ENCODE measurements around the gene HMG20A.

Gene HMG20A

DNA sequence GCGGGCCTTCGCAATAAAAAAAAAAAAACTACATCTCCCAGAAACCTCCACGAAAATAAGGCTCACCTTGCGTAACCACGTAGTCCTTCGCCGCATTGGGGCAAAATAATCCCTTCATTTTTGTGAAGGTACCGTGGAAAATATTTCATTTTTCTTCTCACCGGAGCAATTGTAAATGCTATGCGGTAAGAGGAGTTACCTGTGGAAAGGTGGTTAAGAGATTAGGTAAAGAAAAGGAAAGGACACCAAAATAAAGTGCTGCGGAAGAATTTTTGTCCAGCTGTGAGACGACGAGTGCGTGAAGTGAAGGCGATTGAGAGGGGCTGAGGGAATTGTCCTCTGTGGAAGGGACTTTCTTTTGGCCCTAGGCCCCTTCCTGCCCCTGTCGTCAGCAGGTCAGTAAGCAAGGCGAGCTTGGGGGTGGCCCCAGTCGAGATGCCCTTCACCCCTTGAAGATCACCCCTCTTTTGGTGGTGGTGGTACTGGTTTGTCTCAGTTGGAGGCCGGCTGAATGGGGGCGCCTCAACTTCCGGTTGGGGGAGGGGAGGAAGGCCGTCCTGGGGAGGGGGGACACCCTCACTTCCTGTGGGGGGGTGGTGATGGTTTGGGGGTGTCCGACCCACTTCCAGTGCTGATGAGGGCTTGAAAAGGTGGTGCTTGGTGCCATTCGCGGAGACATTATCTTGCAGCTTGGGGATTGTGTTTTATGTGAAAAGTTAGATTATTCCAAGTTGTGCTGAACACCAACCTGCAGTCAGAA lies at the start of gene HMG20A:
Gene HMG20A, plus strand, starts transcription at position 279 of the 760 bp plus-strand sequence. CDS start 37,520 bp downstream, outside the sequence.
- no peak for TF ChIP-seq GATA3 (IDR thresholded peaks at IDR 0.05; ENCODE audit: low read depth, low read length)
- TF ChIP-seq GATA2 (IDR thresholded peaks at IDR 0.05; ENCODE audit: low read depth, low read length), result no peak

DNA sequence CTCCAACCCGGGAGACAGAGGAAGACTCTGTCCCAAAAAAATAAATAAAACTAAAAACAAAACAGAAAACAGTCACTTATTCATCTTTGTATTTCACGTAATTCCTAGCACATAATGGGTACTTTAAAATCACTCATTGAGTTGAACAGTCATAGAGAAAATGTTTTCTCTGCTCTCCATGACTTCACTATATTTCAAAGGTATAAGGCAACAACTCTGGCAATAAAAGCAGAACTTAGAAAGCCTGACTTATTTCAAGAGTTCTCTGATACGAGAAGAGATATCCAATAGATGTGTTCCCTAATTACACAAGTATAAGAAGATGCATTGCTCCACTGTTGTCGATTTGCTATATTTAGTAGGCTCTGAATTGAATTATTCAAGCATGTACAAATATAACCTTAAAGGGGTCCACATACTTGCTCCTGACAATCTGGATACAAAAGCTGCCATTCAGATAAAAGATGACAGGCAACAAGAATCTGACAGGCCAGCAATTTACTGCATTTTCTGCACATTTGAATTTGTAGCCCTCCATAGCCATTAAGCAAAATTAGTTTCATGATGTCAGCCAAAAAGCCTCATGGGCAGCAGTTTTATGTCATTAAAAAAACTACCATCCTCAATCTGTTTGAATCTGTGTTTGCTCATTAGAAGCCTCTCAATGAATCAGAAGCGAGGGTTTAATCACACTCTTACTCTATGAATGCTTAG lies 48.7 kb upstream of the HMG20A start:
- TF ChIP-seq GATA2 (IDR thresholded peaks at IDR 0.05; ENCODE audit: low read depth, low read length) (no peak), GATA3 (IDR thresholded peaks at IDR 0.05; ENCODE audit: low read depth, low read length) (no peak)

DNA sequence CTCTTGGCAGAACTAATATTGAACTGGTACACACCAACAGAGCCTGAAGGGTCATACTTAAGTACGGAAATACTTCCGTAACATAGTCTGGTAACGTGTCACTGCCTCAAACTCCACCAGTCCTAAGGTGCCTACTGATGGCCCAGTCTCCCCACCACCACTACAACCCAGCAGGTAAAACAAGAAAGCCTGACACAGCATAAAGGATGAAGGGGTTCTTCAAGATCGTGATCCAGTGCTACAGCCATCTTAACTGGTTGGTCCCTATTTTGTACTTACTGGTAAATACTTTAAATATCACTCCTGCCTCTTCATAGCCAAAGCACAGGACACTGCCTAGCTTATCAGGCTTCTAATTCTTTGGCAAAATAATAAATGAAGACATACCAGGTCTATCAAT lies 47.2 kb upstream of the HMG20A start:
- TF ChIP-seq GATA3 (IDR thresholded peaks at IDR 0.05; ENCODE audit: low read depth, low read length), result no peak
- no peak for TF ChIP-seq GATA2 (IDR thresholded peaks at IDR 0.05; ENCODE audit: low read depth, low read length)

DNA sequence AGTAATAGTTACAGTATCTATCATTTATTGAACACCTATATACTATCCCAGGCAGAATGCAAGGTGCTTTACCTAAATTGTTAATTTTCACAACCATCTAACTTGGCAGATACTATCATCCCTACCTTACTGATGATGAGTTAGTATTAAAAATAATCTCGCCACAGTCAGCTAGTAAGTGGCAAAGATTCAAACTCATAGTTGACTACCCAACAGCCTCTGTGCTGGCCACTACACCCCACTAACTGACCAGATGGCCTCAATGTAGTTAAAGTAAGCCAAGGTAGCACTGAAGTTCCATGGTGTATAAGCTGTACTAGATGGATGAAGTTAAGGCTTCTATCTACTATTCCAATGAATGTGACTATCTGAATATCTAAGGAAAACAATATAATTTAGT lies 45.6 kb upstream of the HMG20A start:
- TF ChIP-seq GATA3 (IDR thresholded peaks at IDR 0.05; ENCODE audit: low read depth, low read length) (no peak), GATA2 (IDR thresholded peaks at IDR 0.05; ENCODE audit: low read depth, low read length) (no peak)

DNA sequence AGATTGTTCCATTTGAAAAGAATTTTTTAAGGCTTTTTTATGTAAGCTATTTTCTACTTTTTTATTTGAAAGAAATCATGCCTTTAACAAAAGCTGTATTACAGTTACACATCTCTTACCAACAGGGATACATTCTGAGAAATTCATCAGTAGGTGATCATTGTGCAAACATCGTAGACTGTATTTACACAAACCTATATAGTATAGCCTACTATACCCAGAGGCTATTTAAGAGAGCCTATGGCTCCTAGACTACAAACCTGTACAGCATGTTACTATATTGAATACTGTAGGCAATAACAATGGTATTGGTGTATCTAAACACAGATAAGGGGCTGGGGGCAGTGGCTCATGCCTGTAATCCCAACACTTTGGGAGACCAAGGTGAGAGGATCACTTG lies 43.9 kb upstream of the HMG20A start:
- TF ChIP-seq GATA3 (IDR thresholded peaks at IDR 0.05; ENCODE audit: low read depth, low read length) (no peak), GATA2 (IDR thresholded peaks at IDR 0.05; ENCODE audit: low read depth, low read length) (no peak)

DNA sequence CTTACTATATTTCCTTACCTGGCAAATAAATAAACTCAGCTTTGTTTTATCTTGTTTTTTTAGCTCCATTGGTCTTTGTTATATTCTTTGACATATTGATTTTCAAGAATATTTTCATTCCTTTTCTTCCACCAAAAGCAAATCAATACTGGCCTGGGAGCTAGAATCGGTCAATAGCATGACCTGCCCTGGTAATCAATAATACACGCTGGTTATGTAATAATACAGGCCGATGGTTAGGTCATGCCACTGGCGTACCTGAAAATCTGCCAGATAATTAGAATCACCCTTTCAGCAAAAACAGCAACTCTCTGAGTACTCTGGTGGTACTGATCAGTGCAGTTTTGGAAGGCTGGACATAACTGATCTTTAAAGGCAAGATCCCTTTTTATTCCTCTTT lies 40.7 kb upstream of the HMG20A start:
- TF ChIP-seq GATA3 (IDR thresholded peaks at IDR 0.05; ENCODE audit: low read depth, low read length) (no peak), GATA2 (IDR thresholded peaks at IDR 0.05; ENCODE audit: low read depth, low read length) (no peak)

DNA sequence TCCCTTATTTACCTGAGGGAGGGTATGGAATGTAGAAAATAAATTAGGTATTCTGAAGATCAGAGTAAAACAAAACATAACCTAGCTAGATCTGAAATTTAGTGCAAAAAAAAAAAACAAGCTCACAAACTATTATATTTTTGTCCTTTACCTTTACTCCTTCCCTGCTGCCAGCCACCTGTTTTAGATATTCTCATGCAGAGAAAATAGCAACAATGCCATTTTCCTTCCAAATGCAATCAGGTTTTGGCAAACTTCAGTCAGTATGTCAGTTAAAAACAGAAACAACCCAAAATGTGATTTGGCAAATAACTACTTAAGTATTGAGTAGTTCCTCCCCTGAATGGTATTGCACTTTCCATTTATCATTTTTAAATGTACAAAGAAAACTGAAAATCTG lies 36.6 kb upstream of the HMG20A start:
- no peak for TF ChIP-seq GATA3 (IDR thresholded peaks at IDR 0.05; ENCODE audit: low read depth, low read length)
- TF ChIP-seq GATA2 (IDR thresholded peaks at IDR 0.05; ENCODE audit: low read depth, low read length), result no peak

DNA sequence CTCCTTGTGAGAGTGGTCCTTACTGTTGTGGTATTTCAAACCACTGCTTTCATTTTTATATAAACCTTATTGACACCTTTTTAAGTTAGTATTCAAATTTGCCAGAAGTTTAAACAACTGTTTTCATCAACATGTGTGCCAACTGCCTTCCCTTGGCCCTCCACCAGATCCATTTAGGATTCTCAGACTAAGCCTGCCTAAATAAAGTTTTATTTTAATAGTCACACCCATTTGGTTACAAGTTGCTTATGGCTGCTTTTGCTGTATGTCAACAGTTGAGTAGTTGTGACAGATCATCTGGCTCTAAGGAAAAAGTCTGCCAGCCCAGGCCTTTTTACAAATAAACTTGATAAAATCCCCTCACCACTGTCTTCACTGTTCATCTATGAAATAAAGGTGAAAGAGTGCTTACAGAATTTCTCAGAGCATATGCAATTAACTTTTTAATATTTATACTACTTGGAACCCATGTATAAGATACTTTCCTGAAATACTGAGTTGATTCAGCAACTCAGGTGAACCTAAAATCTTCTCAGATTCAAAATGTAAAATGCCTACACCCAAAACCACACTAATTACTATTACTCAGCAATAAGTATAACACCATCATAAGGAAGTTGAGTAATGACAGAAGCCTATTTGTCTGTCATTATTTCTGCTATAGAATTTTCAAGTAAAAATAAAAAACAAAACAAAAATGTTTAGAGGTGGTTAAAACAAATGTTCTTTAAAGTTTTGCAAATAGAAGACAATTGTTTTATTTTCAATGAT lies 35.9 kb upstream of the HMG20A start:
- TF ChIP-seq GATA3 (IDR thresholded peaks at IDR 0.05; ENCODE audit: low read depth, low read length), result no peak
- TF ChIP-seq GATA2 (IDR thresholded peaks at IDR 0.05; ENCODE audit: low read depth, low read length), result no peak

DNA sequence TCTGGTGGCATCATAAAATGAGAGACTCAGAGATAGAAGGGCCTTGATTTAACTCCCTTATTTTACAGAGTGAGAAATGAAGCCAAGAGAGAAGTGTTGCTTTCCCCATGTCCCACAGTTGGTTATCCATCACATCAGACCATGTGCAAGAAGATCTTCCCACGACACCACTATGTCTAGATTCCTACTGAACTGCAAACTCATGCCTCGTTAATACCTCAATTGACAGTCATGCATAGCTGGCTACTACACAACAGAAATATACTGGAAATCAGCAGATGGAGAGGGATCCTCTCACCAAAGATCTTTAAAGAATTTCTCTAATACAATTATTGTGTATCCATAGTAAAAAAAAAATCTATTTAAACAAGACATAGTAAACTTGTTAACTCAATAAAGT lies 34.1 kb upstream of the HMG20A start:
- TF ChIP-seq GATA3 (IDR thresholded peaks at IDR 0.05; ENCODE audit: low read depth, low read length) (no peak), GATA2 (IDR thresholded peaks at IDR 0.05; ENCODE audit: low read depth, low read length) (no peak)

DNA sequence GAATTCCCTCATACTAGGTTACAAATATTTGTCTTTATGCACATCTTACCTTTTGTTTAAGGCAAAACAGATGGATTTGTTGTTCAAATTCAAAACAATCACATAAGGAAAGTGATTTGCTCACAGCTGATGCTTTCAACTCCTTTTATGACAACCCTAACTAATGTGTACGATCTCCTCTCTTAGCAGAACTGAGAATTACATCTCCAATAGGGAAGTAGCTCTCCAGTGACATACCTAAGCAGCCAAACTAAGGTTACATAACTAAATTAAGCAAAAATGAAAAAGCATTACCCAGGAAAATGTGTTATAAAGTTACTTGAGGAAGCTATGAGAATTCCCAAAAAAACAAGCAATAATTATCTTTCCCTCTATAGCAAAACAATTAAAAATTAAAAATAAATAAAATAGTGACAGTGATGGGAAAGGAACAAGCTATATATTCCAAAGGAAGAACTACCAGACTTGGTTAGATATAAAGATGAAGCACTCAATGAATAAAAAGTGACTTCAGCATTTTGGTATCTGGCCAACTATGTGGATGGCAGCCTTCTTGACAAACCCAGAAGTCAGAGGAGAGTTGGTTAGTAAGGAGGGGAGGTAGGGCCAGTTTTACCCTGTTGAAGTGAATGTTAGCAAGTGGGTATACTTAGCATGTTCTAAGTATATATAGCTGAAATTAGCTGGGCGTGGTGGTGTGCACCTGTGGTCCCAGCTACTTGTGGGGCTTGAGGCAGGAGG lies 33.2 kb upstream of the HMG20A start:
- no peak for TF ChIP-seq GATA3 (IDR thresholded peaks at IDR 0.05; ENCODE audit: low read depth, low read length)
- no peak for TF ChIP-seq GATA2 (IDR thresholded peaks at IDR 0.05; ENCODE audit: low read depth, low read length)

DNA sequence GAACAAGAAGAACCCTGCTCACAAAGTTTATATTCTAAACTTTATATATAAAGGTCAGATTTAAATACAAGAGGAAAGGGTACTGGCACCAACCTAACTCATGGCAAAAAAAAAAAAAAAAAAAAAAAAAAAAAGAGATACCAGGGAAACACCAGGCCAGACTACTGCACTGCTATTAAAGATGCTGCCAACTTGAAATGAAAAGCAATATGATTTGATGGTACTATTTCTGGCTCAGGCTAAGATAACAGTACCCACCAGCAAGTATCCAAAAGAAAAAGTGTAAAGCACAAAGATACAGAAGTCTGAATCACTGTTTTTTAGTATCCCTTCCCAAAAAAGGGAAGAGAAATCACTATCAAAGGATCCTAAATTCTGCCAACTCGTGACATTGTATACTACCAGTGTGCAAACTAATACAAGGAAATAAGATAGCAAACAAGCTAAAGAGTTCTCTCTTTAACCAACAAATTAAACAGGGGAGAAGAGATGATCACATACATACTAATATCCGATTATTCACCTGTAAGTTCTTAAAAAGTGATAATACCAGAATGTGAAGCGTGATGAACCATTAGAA lies 29.2 kb upstream of the HMG20A start:
- no peak for TF ChIP-seq GATA2 (IDR thresholded peaks at IDR 0.05; ENCODE audit: low read depth, low read length)
- TF ChIP-seq GATA3 (IDR thresholded peaks at IDR 0.05; ENCODE audit: low read depth, low read length), result no peak

DNA sequence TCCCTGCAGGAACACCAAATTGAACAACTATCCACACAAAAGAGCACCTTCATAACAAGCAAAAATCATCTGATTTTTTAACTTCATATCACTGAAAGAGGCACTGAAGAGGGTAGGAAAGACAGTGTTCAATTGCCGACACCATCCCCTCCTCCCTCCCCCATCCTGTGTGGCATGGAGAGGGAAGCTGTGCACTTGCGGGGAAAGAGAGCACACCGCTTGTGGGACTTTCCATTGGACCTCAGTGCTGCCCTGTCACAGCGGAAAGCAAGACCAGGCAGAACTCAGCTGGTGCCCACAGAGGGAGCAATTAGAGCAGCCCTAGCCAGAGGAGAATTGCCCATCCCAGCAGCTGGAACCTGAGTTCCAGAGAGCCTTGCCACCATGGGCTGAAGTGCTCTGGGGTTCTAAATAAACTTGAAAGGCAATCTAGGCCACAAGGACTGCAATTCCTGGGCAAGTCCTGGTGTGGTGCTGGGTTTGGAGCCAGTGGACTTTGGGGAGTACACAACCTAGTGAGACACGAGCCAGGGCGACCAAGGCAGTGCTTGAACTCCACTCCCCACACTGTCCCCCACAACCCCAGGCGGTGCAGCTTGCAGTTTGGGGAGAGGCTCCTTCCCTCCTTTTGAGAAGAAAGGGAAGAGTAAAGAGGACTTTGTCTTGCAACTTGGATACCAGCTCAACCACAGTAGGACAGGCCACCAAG lies 27.8 kb upstream of the HMG20A start:
- TF ChIP-seq GATA2 (IDR thresholded peaks at IDR 0.05; ENCODE audit: low read depth, low read length) (no peak), GATA3 (IDR thresholded peaks at IDR 0.05; ENCODE audit: low read depth, low read length) (no peak)

DNA sequence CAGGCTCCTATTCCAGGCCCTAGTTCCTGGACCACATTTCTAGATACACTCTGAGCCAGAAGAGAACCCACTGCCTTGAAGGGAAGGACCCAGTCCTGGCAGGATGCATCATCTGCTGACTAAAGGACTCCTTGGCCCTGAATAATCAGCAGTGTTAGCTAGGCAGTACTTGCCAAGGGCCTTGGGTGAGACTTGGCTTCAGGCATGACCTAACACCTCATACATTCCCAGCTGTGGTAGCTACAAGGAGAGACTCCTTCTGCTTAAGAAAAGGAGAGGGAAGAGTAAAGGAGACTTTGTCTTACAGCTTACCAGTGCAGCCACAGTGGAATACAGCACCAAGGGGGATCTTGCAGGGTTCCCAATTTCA lies 27.2 kb upstream of the HMG20A start:
- TF ChIP-seq GATA2 (IDR thresholded peaks at IDR 0.05; ENCODE audit: low read depth, low read length), result no peak
- TF ChIP-seq GATA3 (IDR thresholded peaks at IDR 0.05; ENCODE audit: low read depth, low read length), result no peak

Data from SH-SY5Y (cell line).